Mesothelial cell of epicardium (in vitro differentiated cells): ENCODE data around the gene TBC1D2B. TPM values are rescaled to one million over a fixed set of nuclear protein-coding genes. Genes with fewer than 3 reads are reported as not detected.

Experiments
- DNase-seq, 2 experiments: peaks; one replicate each; pipeline ENCODE4 v3.0.0; 2021; ENCODE audit warnings: low spot score in 2 of 2; ENCODE audit not compliant: unreplicated experiment in 2 of 2
- H3K27ac Mint-ChIP-seq: 2 replicates; pipeline ENCODE4 v1.8.0; 2021; ENCODE audit warnings: mixed read lengths
- H3K27me3 Mint-ChIP-seq: 2 replicates; pipeline ENCODE4 v1.8.0; 2021; ENCODE audit warnings: low read depth, mixed read lengths
- H3K36me3 Mint-ChIP-seq: 2 replicates; pipeline ENCODE4 v1.8.0; 2021; ENCODE audit warnings: mixed read lengths
- H3K4me1 Mint-ChIP-seq: 2 replicates; pipeline ENCODE4 v1.8.0; 2021; ENCODE audit warnings: mixed read lengths
- H3K4me3 Mint-ChIP-seq: 2 replicates; pipeline ENCODE4 v1.8.0; 2021; ENCODE audit warnings: mild to moderate bottlenecking, moderate library complexity, mixed read lengths
- H3K9me3 Mint-ChIP-seq: 2 replicates; pipeline ENCODE4 v1.8.0; 2021; ENCODE audit warnings: mixed read lengths
- CTCF ChIP-seq: fragments of 200-600 bp; sonication (generic); IDR thresholded peaks from one replicate; pipeline ENCODE4 v1.5.0; 2021; ENCODE audit warnings: antibody characterized with exemption; ENCODE audit not compliant: unreplicated experiment
- total RNA-seq: library from RNA; stranded (reverse); gene quantifications from 3 replicates; pipeline ENCODE4 v1.2.1, GENCODE V29; 2021

The TBC1D2B gene
- total RNA-seq, 1 donor from 2014 or later: 39.8 TPM

DNA sequence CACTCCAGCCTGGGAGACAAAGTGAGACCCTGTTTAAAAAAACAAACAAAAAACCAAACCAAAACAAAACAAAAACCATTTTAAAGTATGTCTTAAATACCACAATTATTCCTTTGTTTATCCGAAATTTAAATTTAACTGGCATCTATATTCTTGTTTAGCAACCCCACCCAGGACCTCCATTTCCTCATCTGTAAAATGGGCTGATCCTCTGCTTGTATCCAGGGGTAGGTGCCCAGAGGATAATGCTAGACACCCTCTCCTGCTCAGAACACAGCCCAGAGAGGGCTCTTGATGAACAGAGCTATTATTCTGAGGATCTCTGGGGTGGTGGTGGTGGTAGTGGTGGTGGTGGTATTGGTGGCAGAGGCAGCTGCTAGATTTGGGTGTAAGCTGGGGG lies 24.7 kb upstream of the TBC1D2B start:
- Mint-ChIP-seq H3K9me3 (no peaks in the 10 kb centered on the region), H3K4me1 (peaks cover 2% of the 10 kb centered on the region), H3K27me3 (no peaks in the 10 kb centered on the region), H3K36me3 (peaks cover 5% of the 10 kb centered on the region), H3K27ac (no peak overlapping the region), H3K4me3 (no peak overlapping the region)
- no peak for TF ChIP-seq CTCF
- DNase-seq: no peak

DNA sequence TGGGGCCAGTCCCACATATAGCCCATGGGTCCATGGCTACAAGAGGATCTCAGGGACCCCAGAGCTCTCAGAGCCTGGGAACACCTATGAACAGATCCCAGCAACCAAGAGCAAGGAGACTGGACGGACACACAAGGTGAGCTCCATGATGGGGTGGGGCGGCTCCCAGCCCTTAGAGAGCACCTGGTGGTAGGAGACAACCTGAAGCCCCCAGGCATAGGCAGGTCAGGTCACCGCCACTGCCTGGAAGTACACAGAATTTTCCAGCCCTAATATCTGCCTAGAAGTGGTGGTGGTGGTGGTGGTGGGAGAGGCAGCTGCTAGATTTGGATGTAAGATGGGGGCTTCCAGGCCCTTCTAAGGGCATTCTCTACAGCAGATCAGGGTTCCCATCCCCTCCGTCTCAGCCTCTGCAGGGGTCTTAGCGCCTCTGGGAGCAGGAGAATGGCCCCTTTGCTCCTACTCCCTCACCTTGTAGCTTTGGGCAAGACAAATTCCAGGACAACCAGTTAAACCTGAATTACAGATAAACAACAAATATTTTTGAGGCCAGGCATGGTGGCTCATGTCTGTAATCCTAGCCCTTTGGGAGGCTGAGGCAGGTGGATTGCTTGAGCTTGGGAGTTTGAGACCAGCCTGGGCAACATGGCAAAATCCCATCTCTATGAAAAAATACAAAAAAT lies 24.1 kb upstream of the TBC1D2B start:
- no peak for TF ChIP-seq CTCF
- H3K27me3 Mint-ChIP-seq: no peaks in the 10 kb centered on the region
- no peak overlapping the region for H3K4me3 Mint-ChIP-seq
- DNase-seq: no peak
- no peaks in the 10 kb centered on the region for H3K9me3 Mint-ChIP-seq
- H3K36me3 Mint-ChIP-seq: peaks cover 2% of the 10 kb centered on the region
- H3K4me1 Mint-ChIP-seq: peaks cover 2% of the 10 kb centered on the region
- no peak overlapping the region for H3K27ac Mint-ChIP-seq

DNA sequence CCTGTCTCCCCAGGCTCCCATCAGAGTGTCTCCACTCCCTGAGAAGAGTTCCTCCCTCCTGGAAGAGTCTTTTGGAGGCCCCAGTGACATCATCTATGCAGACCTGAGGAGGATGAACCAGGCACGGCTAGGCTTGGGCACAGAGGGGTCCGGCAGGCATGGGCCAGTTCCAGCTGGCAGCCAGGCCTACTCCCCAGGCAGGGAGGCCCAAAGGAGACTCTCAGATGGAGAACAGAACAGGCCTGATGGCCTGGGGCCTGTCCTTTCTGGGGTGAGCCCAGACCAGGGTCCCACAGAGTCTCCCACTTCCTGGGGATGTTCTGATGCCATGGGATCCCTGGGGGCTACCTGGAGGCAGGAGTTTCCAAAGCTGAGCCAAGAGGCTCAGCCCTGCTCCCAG lies 23.4 kb upstream of the TBC1D2B start:
- Mint-ChIP-seq H3K36me3 (no peaks in the 10 kb centered on the region), H3K27me3 (no peaks in the 10 kb centered on the region), H3K9me3 (no peaks in the 10 kb centered on the region), H3K27ac (no peak overlapping the region), H3K4me3 (no peak overlapping the region), H3K4me1 (peaks cover 2% of the 10 kb centered on the region)
- no peak for TF ChIP-seq CTCF
- DNase-seq: no peak

DNA sequence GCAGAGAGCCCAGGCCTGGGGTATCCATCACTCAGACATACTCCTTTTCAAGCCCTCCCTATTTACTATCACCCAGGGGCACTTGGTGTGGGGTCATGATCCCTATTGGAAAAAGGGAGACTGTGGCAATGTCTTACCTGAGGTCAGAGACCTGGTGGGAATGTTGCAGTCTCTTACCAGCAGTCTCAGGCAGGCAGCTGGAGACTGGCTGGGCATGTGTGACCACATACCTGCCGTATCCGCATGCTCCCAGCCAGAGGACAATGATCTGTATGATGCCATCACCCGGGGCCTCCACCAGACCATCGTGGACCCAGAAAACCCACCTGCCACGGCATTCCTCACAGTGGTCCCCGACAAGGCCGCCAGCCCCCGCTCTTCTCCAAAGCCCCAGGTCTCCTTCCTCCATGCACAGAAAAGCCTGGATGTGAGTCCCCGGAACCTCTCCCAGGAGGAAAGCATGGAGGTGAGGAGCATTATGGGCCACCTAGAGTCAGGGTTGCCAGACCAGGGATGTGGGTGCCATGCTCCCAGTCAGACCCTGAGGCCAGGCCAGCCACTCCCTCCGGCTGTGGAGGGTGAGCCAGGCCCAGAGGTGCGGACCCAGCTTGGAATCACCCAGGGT lies 20.7 kb upstream of the TBC1D2B start:
- no peak for DNase-seq
- no peak for TF ChIP-seq CTCF
- Mint-ChIP-seq H3K27me3 (no peaks in the 10 kb centered on the region), H3K9me3 (no peaks in the 10 kb centered on the region), H3K36me3 (no peaks in the 10 kb centered on the region), H3K4me3 (no peak overlapping the region), H3K27ac (no peak overlapping the region), H3K4me1 (peaks cover 7% of the 10 kb centered on the region)

GRCh38 chr15:78097667-78098066 lies 20.2 kb upstream of the TBC1D2B start:
- no peak for TF ChIP-seq CTCF
- Mint-ChIP-seq H3K27ac (no peak overlapping the region), H3K4me3 (no peak overlapping the region), H3K36me3 (no peaks in the 10 kb centered on the region), H3K27me3 (no peaks in the 10 kb centered on the region), H3K4me1 (peaks cover 8% of the 10 kb centered on the region), H3K9me3 (no peaks in the 10 kb centered on the region)
- no peak for DNase-seq
